D721Med (cell line): ENCODE data around the gene PCSK4.
A peak's percentile ranks its signal among the peaks of the same experiment; 100 is the strongest.

Experiments used
- DNase-seq: peaks from one replicate; pipeline ENCODE4 v3.0.0; 2011; ENCODE audit warnings: low spot score; ENCODE audit not compliant: insufficient read length
- FAIRE-seq: peaks from 2 replicates; lab custom pipeline; 2011; peaks lifted over from hg19 to GRCh38; lab: Jason Lieb, UNC
- TF ChIP-seq, protein P1 (sequence below): IDR thresholded peaks from 2 replicates; pipeline ENCODE4 v1.5.1; 2012; ENCODE audit warnings: mild to moderate bottlenecking, control low read depth; ENCODE audit not compliant: insufficient read depth; ENCODE audit errors: missing control alignments

The PCSK4 gene

DNA sequence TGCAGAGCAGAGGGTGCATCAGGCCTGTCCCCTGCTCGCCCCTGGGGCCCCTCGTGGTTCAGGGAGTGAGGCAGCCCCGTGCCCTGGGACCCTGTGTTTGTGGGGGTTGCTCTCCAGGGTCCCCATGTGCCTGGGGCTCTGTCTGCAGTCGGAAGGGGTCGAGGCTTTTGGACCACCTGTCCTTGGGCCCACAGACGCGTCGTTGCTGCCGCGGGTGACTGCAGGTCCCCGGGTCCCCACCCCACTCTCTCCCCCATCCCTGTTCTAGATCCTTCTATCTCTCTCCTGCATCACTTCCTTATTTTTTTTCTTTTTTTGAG, 1.9 kb downstream of the PCSK4 start:
- TF ChIP-seq, protein P1, sequence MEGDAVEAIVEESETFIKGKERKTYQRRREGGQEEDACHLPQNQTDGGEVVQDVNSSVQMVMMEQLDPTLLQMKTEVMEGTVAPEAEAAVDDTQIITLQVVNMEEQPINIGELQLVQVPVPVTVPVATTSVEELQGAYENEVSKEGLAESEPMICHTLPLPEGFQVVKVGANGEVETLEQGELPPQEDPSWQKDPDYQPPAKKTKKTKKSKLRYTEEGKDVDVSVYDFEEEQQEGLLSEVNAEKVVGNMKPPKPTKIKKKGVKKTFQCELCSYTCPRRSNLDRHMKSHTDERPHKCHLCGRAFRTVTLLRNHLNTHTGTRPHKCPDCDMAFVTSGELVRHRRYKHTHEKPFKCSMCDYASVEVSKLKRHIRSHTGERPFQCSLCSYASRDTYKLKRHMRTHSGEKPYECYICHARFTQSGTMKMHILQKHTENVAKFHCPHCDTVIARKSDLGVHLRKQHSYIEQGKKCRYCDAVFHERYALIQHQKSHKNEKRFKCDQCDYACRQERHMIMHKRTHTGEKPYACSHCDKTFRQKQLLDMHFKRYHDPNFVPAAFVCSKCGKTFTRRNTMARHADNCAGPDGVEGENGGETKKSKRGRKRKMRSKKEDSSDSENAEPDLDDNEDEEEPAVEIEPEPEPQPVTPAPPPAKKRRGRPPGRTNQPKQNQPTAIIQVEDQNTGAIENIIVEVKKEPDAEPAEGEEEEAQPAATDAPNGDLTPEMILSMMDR: no peak
- FAIRE-seq: no peak
- DNase-seq: no peak

DNA sequence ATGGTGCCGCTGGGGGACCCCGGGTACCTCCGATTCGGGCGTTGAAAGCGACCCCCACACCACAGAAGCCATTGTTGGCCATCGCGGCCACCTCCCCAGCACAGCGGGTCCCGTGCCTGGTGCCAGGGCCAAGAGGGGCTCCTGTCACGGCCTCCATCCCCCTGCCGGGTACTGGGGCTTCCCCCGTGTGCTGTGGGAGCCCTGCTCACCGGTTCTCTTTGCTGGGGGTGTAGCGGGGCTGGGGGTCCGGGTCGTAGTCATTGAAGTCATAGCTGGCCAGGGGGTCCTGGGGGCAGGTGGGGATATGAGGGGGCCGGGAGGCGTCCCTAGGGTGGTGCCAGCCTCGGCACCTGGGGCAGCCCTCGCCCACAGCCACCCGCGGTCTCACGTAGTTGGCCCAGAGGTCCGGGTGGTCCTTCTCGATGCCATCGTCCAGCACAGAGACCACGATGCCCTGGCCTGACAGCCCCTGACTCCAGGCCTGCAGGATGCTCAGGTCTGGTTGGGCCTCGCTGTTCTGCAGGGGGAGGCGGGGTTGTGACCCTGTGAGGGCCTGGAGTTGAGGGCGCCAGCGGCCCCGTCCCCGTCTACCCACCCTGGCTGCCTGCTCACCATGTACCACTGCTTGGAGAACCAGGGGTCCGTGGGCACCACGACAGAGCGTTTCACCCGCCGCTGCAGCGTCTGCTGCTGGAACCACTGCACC, 2.4 kb downstream of the PCSK4 start:
- FAIRE-seq (no peak), DNase-seq (no peak)

DNA sequence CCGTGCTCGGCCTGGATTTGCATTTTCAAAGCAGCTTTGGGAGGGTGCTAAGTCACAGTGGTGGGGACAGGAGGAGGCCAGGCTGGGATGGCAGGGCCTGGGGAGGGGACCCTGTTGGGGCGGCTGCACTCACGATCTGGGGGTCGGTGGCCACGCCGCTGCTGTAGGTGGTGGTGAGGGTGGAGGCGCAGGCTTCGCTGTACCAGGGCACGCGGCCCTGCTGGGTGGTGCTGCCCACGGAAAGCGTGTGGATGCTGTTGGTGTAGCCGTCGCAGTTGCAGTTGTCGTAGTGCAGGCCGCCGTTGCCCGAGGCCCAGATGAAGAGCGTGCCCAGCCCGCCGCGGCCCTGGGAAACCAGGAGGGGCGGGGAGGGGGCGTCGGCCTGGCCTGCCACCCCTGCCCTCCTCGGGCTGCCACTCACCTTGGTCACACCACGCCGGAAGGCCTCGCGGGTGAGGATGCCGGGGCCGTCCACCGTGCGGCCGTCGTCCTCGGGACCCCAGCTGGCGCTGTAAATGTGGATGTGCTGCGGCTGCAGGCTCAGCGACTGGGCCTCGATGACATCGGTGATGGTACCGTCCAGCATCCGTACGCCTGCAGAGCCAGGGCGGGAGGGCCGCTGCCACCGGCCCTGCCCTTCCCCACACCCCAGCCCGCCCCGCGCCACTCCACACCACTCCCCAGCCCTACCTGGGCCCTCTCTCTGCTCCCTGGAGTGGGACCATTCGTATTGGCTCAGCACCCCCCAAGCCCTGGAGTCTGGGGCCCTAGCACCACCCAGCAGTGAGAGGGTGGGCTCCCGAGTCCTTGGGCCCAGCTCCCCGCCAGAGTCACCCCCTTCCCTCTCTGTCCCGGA, 3.2 kb downstream of the PCSK4 start:
- FAIRE-seq: no peak
- DNase-seq: no peak
- TF ChIP-seq, protein P1: no peak

More for the DNA sequence above, 2.4 kb downstream of the PCSK4 start:
- TF ChIP-seq, protein P1: no peak

DNA sequence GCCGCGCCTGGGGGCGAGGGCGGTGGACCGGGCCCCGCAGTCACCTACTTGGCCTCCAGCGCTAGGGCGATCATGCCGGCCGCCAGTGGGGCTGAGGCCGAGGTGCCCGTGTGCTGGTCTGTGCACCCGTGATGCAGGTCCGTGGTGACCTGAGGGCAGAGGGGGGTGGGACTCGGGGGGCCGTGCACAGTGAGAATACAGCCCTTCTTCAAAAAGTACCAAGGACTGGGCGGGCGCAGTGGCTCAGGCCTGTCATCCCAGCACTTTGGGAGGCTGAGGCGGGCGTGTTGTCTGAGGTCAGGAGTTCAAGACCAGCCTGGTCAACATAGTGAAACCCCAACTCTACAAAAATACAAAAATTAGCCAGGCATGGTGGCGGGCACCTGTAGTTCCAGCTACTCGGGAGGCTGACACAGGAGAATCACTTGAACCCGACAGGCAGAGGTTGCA, 6.1 kb downstream of the PCSK4 start:
- no peak for FAIRE-seq
- no peak for DNase-seq
- TF ChIP-seq, protein P1: no peak

DNA sequence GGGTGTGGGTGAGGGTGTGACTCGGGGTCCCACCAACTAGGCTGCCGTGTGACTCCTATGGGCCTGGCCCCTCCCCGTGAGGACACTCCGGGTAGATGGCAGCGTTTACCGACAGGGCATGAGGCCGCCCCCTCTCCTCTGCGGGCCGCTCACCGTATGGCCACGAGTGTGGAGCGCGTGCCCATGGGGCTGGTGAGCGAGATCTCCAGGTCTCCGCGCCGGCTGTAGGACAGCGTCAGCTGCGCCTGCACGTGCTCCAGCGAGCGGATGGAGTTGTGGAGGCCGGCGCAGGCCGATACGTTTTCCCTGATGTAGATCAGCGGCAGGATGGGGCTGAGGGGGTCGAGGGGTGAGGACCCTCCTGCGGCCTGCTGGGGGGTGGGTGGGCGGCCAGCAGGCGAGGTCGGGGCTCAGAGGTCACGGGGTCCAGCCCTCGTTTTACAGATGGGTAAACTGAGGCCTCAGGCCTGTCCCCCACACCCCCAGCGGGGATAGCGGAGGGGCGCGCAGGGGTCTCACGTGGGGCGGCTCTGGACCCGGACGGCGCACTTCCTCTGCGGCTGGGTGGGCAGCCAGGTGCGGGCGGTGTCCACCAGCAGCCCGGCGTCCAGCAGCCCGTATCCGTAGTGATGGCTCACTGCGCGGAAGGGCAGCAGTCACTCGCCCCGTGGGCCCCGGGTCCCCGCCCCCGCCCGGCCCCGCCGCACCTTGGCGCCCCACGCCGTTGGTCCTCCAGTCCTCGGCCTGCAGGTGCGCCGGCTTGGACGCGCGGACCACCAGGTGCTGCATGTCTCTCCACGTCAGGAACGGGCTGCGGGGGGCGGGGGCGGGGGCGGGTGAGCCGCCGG, 6.8 kb downstream of the PCSK4 start:
- no peak for FAIRE-seq
- DNase-seq: no peak
- TF ChIP-seq, protein P1: no peak

DNA sequence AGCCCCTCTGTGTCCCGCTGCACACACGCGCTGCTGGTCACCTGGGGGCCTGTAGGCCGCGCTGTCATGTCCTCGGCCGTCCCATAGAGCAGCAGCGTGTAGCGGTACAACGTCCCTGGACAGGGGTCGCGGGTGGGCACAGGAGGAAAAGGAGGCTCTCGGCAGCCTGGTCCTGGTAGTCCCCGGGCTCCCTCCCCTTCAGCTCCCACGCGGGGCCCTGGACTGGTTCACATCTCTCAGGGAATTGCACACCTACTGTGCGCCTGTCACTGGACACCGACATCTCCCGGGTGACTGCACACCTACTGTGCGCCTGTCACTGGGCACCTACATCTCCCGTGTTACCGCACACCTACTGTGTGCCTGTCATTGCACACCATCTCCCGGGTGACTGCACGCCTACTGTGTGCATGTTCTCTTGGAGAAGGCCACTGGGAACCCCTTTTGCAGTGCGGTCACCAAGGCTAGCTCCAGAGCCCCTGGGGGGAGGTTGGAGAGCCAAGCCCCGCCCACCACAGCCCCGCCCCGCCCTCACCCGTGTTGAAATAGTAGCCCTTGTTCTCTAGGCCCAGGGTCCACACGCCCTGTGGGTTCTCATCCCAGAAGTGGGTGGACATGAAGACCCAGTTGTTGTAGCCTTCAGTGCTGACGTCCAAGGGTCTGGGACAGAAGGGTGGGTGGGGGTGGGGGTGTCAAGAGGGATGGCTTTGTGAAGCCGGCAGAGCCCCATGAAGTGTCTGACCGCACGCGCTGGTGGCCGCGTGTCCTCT, 7.6 kb downstream of the PCSK4 start:
- peak; percentile 22 for DNase-seq
- TF ChIP-seq, protein P1: no peak
- no peak for FAIRE-seq
